Right lobe of liver (tissue), 6 donors: Measurements from ENCODE around the gene KIAA1549. TPM values are rescaled to one million over a fixed set of nuclear protein-coding genes. Genes with fewer than 3 reads are reported as not detected.

Experiments used
- ATAC-seq, 4 donors: fragments of 200-7000 bp; cut with Tn5 transposase; one replicate each; pipeline ENCODE4 v1.9.1; 2020; ENCODE audit warnings: mild to moderate bottlenecking in 4 of 4, moderate library complexity in 4 of 4
- DNase-seq, 3 donors: peaks; one replicate each; pipeline ENCODE4 v3.0.0-alpha.2; 2020
- H3K27ac ChIP-seq, 3 donors: fragments of 200-600 bp; one replicate each; pipeline ENCODE4 v1.8.0; 2022
- H3K27me3 ChIP-seq, 2 donors: fragments of 200-600 bp; one replicate each; pipeline ENCODE4 v1.8.0; 2022
- H3K36me3 ChIP-seq, 4 donors: fragments of 200-600 bp; sonication (generic) in 1 of 4; one replicate each; pipeline versions ENCODE4 v1.5.1 to v1.8.0; 2017 to 2022; ENCODE audit warnings: control low read depth in 1 of 4
- H3K4me1 ChIP-seq, 4 donors: fragments of 200-600 bp; sonication (generic) in 1 of 4; one replicate each; pipeline versions ENCODE4 v1.5.1 to v1.8.0; 2017 to 2022; ENCODE audit warnings: control low read depth in 1 of 4
- H3K4me3 ChIP-seq, 3 donors: fragments of 200-600 bp; one replicate each; pipeline ENCODE4 v1.8.0; 2022
- H3K9me3 ChIP-seq, 4 donors: fragments of 200-600 bp; sonication (generic) in 1 of 4; one replicate each; pipeline versions ENCODE4 v1.5.1 to v1.8.0; 2017 to 2022; ENCODE audit warnings: control low read depth in 1 of 4
- POLR2A ChIP-seq: fragments of 450-650 bp; IDR thresholded peaks from one replicate; pipeline ENCODE4 v1.6.1; 2017; ENCODE audit warnings: antibody characterized with exemption, mild to moderate bottlenecking
- WGBS: methylation state at CpG from one replicate; pipeline ENCODE4 v1.1.6; 2018; ENCODE audit warnings: low coverage, low lambda C conversion rate; ENCODE audit not compliant: insufficient coverage; ENCODE audit errors: missing lambda C conversion rate; 5-methylcytosine and 5-hydroxymethylcytosine counted together
- intact Hi-C, 2 donors: fragments of 100-400 bp; cut with DNase I; formaldehyde crosslinking; loops; one replicate each; pipeline versions ENCODE4 v1.11.2 to v1.14.1; 2022
- total RNA-seq, 6 experiments: library from RNA; depleted of rRNA in 2 of 6; stranded (reverse); fragments of >200 nt in 2 of 6; fragmentation: NEBNext Ultra II Directional in 3 of 6; extraction: Animal tissue kit (Norgen Biotek cat#: 25700) in 3 of 6; gene quantifications; one replicate each; pipeline versions ENCODE4 v1.1.0 to v1.2.4, GENCODE V29; 2016 to 2023
- TF ChIP-seq, protein P1 (sequence below), 4 donors: fragments of 200-600 bp in 3 of 4; fragments of 450-650 bp in 1 of 4; IDR thresholded peaks; one replicate each; pipeline versions ENCODE4 v1.5.1 to v1.8.0; 2016 to 2022; ENCODE audit warnings: antibody characterized with exemption in 4 of 4, mild to moderate bottlenecking in 2 of 4
- donor health status: DM: no; HTN: yes; CAD: no.
- donor health status: DM: no; HTN: no; CAD: no.
- donor health status: DM: no; HTN: no; CAD: no.
- donor health status: DM: no; HTN: yes; CAD: no.
- donor health status: DM: no; HTN: yes; CAD: no.

The KIAA1549 gene
- total RNA-seq, 6 experiments from 2014 or later: 0.56 to 1.9 (median 0.68) TPM

DNA sequence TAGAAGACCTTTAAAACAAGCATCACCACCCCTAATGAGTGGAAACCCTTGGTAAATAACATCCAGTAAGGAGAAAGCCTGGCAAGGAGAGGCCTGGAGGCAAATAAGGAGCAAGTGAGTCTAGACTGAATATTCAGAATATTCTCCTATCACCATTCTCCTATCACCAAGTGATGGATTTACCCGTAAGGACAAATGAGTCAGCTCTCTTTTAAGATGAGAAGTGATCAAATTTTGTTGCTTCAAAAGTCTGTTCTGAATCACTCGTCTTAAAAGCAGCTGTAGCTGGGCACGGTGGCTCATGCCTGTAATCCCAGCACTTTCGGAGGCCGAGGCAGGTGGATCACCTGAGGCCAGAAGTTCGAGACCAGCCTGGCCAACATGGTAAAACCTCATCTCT is 28.4 kb downstream of the KIAA1549 start:
- Histone ChIP-seq H3K27me3 (no peaks in the 10 kb centered on the region), H3K27ac (no peak overlapping the region), H3K9me3 (no peaks in the 10 kb centered on the region), H3K36me3 (no peaks in the 10 kb centered on the region), H3K4me3 (no peak overlapping the region), H3K4me1 (no peaks in the 10 kb centered on the region)
- DNase-seq: no peak
- WGBS: 93% methylated on average over 6 of the region's 6 CpGs
- ATAC-seq: no peak
- intact Hi-C loops: no loop called here
- TF ChIP-seq, protein P1, sequence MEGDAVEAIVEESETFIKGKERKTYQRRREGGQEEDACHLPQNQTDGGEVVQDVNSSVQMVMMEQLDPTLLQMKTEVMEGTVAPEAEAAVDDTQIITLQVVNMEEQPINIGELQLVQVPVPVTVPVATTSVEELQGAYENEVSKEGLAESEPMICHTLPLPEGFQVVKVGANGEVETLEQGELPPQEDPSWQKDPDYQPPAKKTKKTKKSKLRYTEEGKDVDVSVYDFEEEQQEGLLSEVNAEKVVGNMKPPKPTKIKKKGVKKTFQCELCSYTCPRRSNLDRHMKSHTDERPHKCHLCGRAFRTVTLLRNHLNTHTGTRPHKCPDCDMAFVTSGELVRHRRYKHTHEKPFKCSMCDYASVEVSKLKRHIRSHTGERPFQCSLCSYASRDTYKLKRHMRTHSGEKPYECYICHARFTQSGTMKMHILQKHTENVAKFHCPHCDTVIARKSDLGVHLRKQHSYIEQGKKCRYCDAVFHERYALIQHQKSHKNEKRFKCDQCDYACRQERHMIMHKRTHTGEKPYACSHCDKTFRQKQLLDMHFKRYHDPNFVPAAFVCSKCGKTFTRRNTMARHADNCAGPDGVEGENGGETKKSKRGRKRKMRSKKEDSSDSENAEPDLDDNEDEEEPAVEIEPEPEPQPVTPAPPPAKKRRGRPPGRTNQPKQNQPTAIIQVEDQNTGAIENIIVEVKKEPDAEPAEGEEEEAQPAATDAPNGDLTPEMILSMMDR (IDR thresholded peaks at IDR 0.05): no peak
- no peak for TF ChIP-seq POLR2A

DNA sequence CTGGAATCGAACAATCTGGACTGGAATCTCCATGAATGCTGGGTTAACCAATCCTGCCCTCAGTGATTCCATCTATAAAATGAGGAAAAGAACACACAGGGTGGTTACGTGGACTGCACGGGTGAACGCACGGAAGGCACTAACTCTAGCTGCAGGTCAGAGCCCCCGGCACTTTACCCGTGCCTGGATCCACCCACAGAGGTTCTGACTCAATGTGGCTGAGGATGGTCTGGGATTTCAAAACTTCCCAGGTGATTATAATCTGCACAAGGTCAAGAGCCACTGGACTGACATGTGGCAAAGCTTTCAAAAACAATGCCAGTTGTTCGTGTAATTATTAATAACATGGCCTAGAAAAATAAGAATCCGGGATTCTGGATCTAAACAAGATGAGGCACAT is 29.2 kb downstream of the KIAA1549 start:
- Histone ChIP-seq H3K27me3 (no peaks in the 10 kb centered on the region), H3K9me3 (no peaks in the 10 kb centered on the region), H3K4me3 (no peak overlapping the region), H3K27ac (no peak overlapping the region), H3K4me1 (no peaks in the 10 kb centered on the region), H3K36me3 (no peaks in the 10 kb centered on the region)
- DNase-seq (no peak), ATAC-seq (peak in 3 of 4 donors; percentile 50 to 94 (median 78))
- 47% methylated on average over 8 of the region's 9 CpGs for WGBS
- TF ChIP-seq POLR2A: no peak
- TF ChIP-seq, protein P1 (IDR thresholded peaks at IDR 0.05): no peak
- intact Hi-C loops: no loop called here

DNA sequence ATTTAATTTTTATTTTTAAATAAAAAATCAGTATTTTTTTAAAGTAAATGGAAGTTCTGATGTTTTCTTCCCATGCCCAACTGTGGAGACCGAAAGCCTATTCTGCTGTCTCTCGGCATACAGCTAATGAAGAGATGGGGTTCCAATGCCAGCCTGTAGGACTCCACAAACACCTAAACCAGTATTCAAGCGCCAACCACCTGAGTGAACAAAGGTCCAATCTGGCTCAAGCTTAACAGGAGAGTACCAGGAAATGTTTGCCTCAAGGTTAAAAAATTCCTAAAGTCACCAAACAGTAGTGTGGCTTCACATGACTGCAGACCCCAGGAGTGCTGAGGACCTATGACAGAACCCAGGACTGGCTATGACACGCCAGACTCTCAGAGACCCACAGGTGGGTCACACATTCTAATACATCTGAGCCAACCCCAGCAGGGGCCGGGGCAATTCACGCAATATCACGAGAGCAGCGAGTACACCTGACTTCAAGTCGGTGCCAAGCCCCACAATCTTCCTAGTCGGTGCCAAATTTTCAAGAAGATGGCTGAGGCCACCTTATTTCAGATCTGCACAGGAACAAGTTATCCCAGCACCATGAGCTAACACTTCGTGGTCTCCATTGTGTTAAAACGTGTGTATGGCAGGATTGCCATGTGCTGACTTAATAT is 31.6 kb downstream of the KIAA1549 start:
- no peak overlapping the region for H3K27ac ChIP-seq
- H3K36me3 ChIP-seq: no peaks in the 10 kb centered on the region
- H3K4me1 ChIP-seq: no peaks in the 10 kb centered on the region
- no peak for TF ChIP-seq POLR2A
- TF ChIP-seq, protein P1 (IDR thresholded peaks at IDR 0.05): no peak
- WGBS: 94% methylated on average over 12 of the region's 12 CpGs
- no peaks in the 10 kb centered on the region for H3K27me3 ChIP-seq
- intact Hi-C loops: no loop called here
- ATAC-seq: no peak
- no peak overlapping the region for H3K4me3 ChIP-seq
- DNase-seq: no peak
- H3K9me3 ChIP-seq: no peaks in the 10 kb centered on the region

DNA sequence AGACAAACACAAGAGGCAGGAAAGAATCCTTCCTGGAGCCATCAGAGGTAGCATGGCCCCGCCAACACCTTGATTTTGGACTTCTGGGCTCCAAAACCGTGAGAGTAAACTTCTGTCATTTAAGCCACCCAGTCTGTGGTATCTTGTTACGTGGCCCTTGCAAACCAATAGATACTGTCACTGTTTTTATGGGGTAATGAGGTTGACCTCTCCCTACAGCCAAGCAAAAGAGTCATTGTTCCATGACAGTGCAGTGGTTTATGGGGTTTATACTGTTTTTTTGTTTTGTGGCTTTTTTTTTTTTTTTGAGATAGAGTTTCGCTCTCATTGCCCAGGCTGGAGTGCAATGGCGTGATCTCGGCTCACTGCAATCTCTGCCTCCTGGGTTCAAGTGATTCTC is 32.8 kb downstream of the KIAA1549 start:
- Histone ChIP-seq H3K36me3 (no peaks in the 10 kb centered on the region), H3K4me3 (no peak overlapping the region), H3K27ac (no peak overlapping the region), H3K27me3 (no peaks in the 10 kb centered on the region), H3K4me1 (no peaks in the 10 kb centered on the region), H3K9me3 (no peaks in the 10 kb centered on the region)
- DNase-seq: no peak
- intact Hi-C loops: no loop called here
- no peak for ATAC-seq
- TF ChIP-seq, protein P1 (IDR thresholded peaks at IDR 0.05): no peak
- TF ChIP-seq POLR2A: no peak
- 86% methylated on average over 4 of the region's 6 CpGs for WGBS

DNA sequence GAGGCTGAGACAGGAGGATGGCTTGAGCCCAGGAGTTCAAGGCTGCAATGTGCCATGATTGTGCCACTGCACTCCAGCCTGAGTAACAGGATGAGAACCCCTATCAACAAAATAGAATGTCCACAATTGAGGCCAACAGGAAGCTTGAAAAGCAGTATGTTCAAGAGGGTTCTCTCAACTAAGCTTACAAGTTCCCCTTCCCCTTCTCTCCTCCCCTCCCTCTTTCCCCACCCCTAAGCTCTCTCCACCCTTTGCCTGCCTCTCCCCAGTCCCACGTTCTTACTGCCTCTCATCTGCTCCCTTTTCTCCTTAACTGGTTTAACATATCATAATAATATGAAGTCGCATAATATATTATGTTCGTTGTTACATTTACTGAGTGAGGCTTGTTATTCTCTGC is 35.4 kb downstream of the KIAA1549 start:
- Histone ChIP-seq H3K36me3 (no peaks in the 10 kb centered on the region), H3K27ac (no peak overlapping the region), H3K9me3 (no peaks in the 10 kb centered on the region), H3K4me3 (no peak overlapping the region), H3K4me1 (no peaks in the 10 kb centered on the region), H3K27me3 (no peaks in the 10 kb centered on the region)
- intact Hi-C loops: no loop called here
- ATAC-seq (no peak), DNase-seq (no peak)
- TF ChIP-seq POLR2A: no peak
- TF ChIP-seq, protein P1 (IDR thresholded peaks at IDR 0.05): no peak
- WGBS: 66% methylated on average over 3 of the region's 3 CpGs
